ENCODE results near the gene CELF4. TPM values are rescaled to one million over a fixed set of nuclear protein-coding genes. Genes with fewer than 3 reads are reported as not detected.

CELF4 gene
- total and polyA plus RNA-seq, 2 experiments from 2014 or later = 0.24 TPM; not detected in 1

DNA sequence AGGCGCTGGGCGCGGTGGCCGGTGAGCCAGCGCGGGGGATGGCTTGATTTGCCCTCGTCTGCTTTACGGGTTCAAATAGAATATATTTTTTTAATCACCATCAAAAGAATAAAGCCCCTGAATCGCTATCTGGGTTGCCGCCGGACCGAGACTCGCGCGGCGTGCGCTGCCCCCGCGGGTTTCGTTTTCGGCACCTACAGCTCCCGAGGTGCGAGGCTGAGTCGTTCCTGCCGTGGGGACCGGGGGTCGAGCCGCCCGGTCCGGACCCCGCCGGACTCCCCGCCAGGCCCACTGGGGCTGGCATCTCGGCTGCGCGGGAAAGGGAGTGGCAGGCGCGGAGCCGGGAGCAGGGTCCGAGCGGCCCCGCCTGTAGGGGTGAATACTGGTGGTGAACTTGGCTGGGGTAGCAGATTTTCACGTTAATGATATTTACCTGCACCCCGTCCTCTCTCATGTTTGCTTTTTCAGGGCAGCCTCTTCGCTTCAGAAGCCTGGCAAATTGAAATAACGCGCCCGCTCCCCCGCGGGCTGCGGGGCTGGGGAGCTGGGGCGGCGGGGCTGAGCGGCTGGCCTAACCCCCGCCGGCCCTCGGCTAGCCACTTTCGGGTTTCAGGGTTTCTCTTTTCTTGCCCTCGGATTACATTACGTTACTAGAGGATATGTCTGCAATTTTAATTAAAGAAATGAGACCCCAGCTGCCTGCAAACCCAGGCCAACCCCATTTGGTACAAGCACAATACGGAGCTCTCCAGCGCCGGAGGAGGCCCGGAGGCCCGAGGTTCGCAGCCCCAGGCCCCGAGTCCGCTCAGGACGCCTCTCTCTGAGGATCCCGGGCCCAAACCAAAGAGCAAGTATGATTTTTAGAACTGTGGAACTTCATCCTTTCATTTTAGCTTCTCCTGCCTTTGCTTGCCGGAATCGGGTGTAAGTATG lies 1.7 kb upstream of the CELF4 start:
- Histone ChIP-seq H4K20me1 (ENCODE audit: insufficient read depth) (no peaks in the 10 kb centered on the region), H3F3A (ENCODE audit: insufficient read depth) (no peaks in the 10 kb centered on the region), H3K36me3 (ENCODE audit: low read depth) (no peaks in the 10 kb centered on the region), H3K9me3 (ENCODE audit: low read depth) (no peaks in the 10 kb centered on the region), H3K27me3 (replicated peaks; ENCODE audit: insufficient read depth) (peaks cover 65% of the 10 kb centered on the region), H3K27ac (no peak overlapping the region), H3K9ac (no peak overlapping the region), H2AFZ (no peak overlapping the region), H3K4me3 (peak overlapping the region; percentile 57), H3K79me2 (ENCODE audit: insufficient read depth) (no peaks in the 10 kb centered on the region), H3K4me1 (ENCODE audit: insufficient read depth) (no peaks in the 10 kb centered on the region), H3K4me2 (ENCODE audit: unreplicated experiment) (peak overlapping the region; percentile 84), H3K9me2 (ENCODE audit: insufficient read depth) (no peaks in the 10 kb centered on the region)
- 6% methylated on average over 54 to 72 of the region's 72 CpGs for WGBS, 2 experiments (ENCODE audit: low coverage in 1 of 2, low lambda C conversion rate in 2 of 2, missing lambda C conversion rate in 2 of 2)
- no peak for TF ChIP-seq EZH2phosphoT487 (IDR thresholded peaks at IDR 0.05; ENCODE audit: insufficient read depth, low read depth)
- peak; percentile 74 for TF ChIP-seq EZH2 (IDR thresholded peaks at IDR 0.05; ENCODE audit: insufficient read depth, poor library complexity, severe bottlenecking)
- peak; percentile 8 for DNase-seq
- in situ Hi-C loops (cut with MboI) = no loop called here

- H3F3A ChIP-seq (ENCODE audit: insufficient read depth) = no peaks in the 10 kb centered on the region
- H3K9ac ChIP-seq = no peak overlapping the region
- no peak overlapping the region for H2AFZ ChIP-seq
- TF ChIP-seq EZH2phosphoT487 (IDR thresholded peaks at IDR 0.05; ENCODE audit: insufficient read depth, low read depth) (peak; percentile 94), EZH2 (IDR thresholded peaks at IDR 0.05; ENCODE audit: insufficient read depth, poor library complexity, severe bottlenecking) (peak; percentile 99)
- H3K9me2 ChIP-seq (ENCODE audit: insufficient read depth) = no peaks in the 10 kb centered on the region
- peak overlapping the region; percentile 57 for H3K4me3 ChIP-seq
- in situ Hi-C loops (cut with MboI) = no loop called here
- no peaks in the 10 kb centered on the region for H3K9me3 ChIP-seq (ENCODE audit: low read depth)
- peak overlapping the region; percentile 84 for H3K4me2 ChIP-seq (ENCODE audit: unreplicated experiment)
- H3K27ac ChIP-seq = no peak overlapping the region
- DNase-seq = peak; percentile 14
- WGBS, 2 experiments (ENCODE audit: low coverage in 1 of 2, low lambda C conversion rate in 2 of 2, missing lambda C conversion rate in 2 of 2) = 3 to 8% methylated on average over 29 to 51 of the region's 51 CpGs
- no peaks in the 10 kb centered on the region for H4K20me1 ChIP-seq (ENCODE audit: insufficient read depth)
- H3K36me3 ChIP-seq (ENCODE audit: low read depth) = no peaks in the 10 kb centered on the region
- no peaks in the 10 kb centered on the region for H3K79me2 ChIP-seq (ENCODE audit: insufficient read depth)
- H3K27me3 ChIP-seq (replicated peaks; ENCODE audit: insufficient read depth) = peaks cover 68% of the 10 kb centered on the region
- H3K4me1 ChIP-seq (ENCODE audit: insufficient read depth) = no peaks in the 10 kb centered on the region
Observed at GRCh38 chr18:37566479-37567060, 972 bp upstream of the CELF4 start.

DNA sequence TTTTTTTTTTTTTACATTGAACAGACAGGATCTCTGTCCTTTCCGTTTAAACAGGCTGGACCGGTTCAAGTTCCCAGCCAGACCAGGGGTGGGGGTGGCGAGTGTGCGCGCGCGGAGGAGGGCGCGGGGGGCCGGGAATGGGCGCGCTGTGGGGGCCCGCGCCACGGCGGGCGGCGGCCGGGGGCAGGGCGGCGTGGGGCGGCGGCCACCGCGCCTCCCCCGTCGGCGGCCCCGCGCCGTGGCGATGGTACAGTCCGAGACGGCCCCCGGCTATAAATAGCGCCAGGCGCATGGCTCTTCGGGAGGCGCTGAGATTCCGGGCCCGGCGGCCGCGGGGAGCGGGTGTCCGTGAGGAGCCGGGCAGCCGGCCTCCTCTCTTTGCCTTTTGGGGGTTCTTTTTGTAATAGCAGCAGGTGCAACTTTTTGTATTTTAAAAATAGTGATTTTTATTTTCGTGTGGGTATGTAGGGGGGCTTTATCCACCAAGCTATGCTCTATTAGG lies 430 bp upstream of the CELF4 start:
- WGBS, 2 experiments (ENCODE audit: low coverage in 1 of 2, low lambda C conversion rate in 2 of 2, missing lambda C conversion rate in 2 of 2) = 2% methylated on average over 11 to 32 of the region's 49 CpGs
- no peaks in the 10 kb centered on the region for H3K79me2 ChIP-seq (ENCODE audit: insufficient read depth)
- TF ChIP-seq EZH2 (IDR thresholded peaks at IDR 0.05; ENCODE audit: insufficient read depth, poor library complexity, severe bottlenecking) (no peak), EZH2phosphoT487 (IDR thresholded peaks at IDR 0.05; ENCODE audit: insufficient read depth, low read depth) (no peak)
- H2AFZ ChIP-seq = peak overlapping the region; percentile 62; the same call in 1 of the 2 replicates
- no peaks in the 10 kb centered on the region for H3K9me2 ChIP-seq (ENCODE audit: insufficient read depth)
- H4K20me1 ChIP-seq (ENCODE audit: insufficient read depth) = no peaks in the 10 kb centered on the region
- H3K27me3 ChIP-seq (replicated peaks; ENCODE audit: insufficient read depth) = peaks cover 68% of the 10 kb centered on the region
- no peaks in the 10 kb centered on the region for H3K4me1 ChIP-seq (ENCODE audit: insufficient read depth)
- peak; percentile 68 for DNase-seq
- no peak overlapping the region for H3K9ac ChIP-seq
- H3F3A ChIP-seq (ENCODE audit: insufficient read depth) = no peaks in the 10 kb centered on the region
- H3K4me2 ChIP-seq (ENCODE audit: unreplicated experiment) = peak overlapping the region; percentile 84
- no peaks in the 10 kb centered on the region for H3K9me3 ChIP-seq (ENCODE audit: low read depth)
- H3K27ac ChIP-seq = no peak overlapping the region
- in situ Hi-C loops (cut with MboI) = no loop called here
- peak overlapping the region; percentile 63 for H3K4me3 ChIP-seq
- no peaks in the 10 kb centered on the region for H3K36me3 ChIP-seq (ENCODE audit: low read depth)

DNA sequence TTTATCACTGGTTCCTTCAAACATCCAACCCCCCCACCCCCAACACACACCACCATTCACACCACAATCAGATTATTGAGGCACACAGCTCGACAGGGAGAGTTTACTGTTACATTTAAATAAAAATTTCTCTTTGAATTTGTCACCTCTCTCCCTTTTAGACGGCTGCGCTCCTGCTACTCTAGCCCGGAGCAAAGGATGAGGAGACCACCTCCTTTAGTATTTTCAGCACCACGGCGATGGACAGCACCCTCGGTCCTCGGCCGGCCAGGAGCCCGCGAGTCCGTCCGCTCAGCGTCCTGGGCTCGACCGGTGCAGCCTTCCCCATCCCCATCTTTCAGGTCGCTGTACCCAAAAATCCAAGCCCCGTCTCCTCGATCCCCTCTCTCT lies 892 bp downstream of the CELF4 start:
- Histone ChIP-seq H3K36me3 (ENCODE audit: low read depth) (no peaks in the 10 kb centered on the region), H4K20me1 (ENCODE audit: insufficient read depth) (no peaks in the 10 kb centered on the region), H3K27me3 (replicated peaks; ENCODE audit: insufficient read depth) (peaks cover 64% of the 10 kb centered on the region), H3K4me1 (ENCODE audit: insufficient read depth) (no peaks in the 10 kb centered on the region), H3K9me3 (ENCODE audit: low read depth) (no peaks in the 10 kb centered on the region), H3K9ac (no peak overlapping the region), H3K4me2 (ENCODE audit: unreplicated experiment) (peak overlapping the region; percentile 78), H3K9me2 (ENCODE audit: insufficient read depth) (no peaks in the 10 kb centered on the region), H2AFZ (0 out of 2 replicates have a peak overlapping the region, but pooled peaks have one; percentile 62), H3F3A (ENCODE audit: insufficient read depth) (no peaks in the 10 kb centered on the region), H3K4me3 (peak overlapping the region; percentile 63; the same call in 1 of the 2 replicates), H3K79me2 (ENCODE audit: insufficient read depth) (no peaks in the 10 kb centered on the region), H3K27ac (no peak overlapping the region)
- WGBS, 2 experiments (ENCODE audit: low coverage in 1 of 2, low lambda C conversion rate in 2 of 2, missing lambda C conversion rate in 2 of 2) = 3 to 4% methylated on average over 17 to 19 of the region's 19 CpGs
- DNase-seq = peak; percentile 66
- in situ Hi-C loops (cut with MboI) = no loop called here
- no peak for TF ChIP-seq EZH2phosphoT487 (IDR thresholded peaks at IDR 0.05; ENCODE audit: insufficient read depth, low read depth)
- TF ChIP-seq EZH2 (IDR thresholded peaks at IDR 0.05; ENCODE audit: insufficient read depth, poor library complexity, severe bottlenecking) = no peak

Measured in GM23248 (cell line).